Measurements from ENCODE around the gene GALR3.

GALR3 gene

DNA sequence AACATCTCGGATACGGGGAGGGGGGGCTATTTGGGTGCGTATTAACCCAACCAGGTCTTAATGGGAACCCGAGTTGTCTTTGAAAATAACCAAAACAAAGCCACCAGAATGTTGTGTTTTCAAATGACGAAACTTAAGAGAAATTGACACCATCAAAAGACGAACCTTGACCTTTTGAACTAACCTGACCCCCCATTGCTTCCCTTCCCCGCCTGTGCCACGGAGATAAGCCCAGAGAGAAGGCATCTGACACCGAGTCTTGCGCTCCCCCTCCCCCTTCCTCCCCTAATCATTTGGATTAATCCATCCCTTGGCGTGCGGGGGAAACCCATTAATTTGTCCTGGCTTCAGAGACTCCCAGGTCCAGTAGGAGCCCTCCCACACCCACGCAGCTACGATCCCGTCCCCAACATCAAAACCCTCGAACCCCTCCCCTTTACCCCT lies 20.0 kb upstream of the GALR3 start:
- no peak for DNase-seq (ENCODE audit: low read depth, low spot score)

DNA sequence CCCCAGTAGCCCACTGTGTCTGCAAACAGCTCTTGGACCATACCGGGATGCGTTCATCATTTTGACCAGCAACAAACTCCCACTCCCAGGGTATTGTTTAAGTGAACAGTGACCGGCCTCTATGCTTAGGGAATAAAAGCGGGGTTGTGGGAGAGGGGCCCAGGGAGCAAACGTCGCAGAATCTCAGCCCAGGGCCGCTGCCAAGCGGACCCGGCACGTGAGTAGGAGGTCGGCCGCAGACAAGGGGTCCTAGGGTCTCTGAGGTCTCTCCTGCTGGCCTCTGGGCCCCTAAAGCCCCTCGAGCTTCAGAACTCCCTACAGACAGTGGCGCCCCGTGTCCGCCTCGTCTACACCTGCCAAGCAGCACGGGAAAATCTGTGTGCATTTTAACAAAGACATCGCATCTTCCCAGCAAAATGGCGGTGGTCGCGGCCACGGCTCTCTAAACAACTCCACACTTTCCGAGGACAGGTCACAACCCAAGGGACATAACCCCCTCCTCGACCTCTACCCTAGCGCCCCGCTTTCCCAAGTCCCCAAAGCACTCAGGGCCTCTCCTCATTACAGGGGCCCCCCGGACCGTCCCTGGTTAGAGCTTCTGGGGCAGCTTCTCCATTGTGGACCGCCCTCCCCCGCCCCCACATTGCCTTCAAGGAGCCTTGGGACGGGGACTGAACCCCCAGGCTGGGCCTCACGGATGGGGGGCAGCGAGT lies 19.4 kb upstream of the GALR3 start:
- no peak for DNase-seq (ENCODE audit: low read depth, low spot score)

DNA sequence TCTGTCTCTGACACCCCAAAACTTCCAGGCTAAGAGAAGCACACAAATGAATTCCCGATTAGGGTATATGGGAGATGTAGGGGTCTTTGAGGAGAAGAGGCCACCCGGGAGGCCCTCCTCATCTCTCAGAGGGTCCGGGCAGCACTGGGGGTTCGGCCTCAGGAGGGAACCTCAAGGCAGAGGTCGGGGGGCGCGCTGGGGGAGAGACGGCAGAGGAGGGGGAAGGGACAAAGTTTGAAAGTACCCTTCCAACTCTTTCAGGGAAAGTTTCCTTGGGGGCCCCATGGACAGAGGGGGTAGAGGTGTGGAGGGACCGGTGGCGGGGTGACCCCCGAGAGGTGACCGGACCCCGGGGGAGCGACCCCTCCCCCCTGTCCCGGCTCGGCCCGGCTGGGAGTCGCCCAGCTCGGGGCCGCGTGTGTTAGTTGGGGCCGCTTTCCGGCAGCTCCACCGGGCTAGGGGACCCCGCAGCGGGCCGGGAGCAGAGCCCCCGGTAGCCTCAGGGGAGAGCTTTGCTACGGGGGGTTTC lies 18.8 kb upstream of the GALR3 start:
- no peak for DNase-seq (ENCODE audit: low read depth, low spot score)

DNA sequence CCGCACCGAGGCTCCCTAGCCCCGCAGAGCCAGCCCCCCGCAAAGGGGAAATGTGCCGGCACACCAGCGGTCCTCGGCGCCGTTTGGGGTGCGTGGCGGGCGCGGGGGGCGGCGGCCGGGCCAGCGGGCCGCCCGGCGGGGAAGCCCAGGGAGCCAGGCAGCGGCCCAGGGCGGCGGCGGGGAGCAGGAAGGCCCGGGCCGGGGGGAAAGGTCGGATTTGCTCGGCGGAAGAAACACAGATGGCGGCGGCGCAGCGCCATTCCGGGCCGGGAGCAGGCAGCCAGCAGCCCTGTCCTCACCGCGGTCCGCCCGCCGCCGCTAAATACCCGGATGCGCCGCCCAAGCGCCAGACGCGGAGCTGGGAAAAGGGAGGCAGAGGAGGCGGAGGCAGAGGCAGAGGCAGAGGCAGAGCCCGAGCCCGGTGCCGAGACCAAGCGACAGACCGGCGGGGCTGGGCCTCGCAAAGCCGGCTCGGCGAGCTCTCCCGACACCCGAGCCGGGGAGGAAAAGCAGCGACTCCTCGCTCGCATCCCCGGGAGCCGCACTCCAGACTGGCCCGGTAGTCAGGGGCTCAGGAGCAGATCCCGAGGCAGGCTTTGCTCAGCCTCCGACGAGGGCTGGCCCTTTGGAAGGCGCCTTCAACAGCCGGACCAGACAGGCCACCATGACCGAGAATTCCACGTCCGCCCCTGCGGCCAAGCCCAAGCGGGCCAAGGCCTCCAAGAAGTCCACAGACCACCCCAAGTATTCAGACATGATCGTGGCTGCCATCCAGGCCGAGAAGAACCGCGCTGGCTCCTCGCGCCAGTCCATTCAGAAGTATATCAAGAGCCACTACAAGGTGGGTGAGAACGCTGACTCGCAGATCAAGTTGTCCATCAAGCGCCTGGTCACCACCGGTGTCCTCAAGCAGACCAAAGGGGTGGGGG lies 18.0 kb upstream of the GALR3 start:
- DNase-seq (ENCODE audit: low read depth, low spot score), result no peak

DNA sequence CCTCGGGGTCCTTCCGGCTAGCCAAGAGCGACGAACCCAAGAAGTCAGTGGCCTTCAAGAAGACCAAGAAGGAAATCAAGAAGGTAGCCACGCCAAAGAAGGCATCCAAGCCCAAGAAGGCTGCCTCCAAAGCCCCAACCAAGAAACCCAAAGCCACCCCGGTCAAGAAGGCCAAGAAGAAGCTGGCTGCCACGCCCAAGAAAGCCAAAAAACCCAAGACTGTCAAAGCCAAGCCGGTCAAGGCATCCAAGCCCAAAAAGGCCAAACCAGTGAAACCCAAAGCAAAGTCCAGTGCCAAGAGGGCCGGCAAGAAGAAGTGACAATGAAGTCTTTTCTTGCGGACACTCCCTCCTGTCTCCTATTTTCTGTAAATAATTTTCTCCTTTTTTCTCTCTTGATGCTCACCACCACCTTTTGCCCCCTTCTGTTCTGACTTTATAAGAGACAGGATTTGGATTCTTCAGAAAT lies 17.3 kb upstream of the GALR3 start:
- DNase-seq (ENCODE audit: low read depth, low spot score), result no peak

DNA sequence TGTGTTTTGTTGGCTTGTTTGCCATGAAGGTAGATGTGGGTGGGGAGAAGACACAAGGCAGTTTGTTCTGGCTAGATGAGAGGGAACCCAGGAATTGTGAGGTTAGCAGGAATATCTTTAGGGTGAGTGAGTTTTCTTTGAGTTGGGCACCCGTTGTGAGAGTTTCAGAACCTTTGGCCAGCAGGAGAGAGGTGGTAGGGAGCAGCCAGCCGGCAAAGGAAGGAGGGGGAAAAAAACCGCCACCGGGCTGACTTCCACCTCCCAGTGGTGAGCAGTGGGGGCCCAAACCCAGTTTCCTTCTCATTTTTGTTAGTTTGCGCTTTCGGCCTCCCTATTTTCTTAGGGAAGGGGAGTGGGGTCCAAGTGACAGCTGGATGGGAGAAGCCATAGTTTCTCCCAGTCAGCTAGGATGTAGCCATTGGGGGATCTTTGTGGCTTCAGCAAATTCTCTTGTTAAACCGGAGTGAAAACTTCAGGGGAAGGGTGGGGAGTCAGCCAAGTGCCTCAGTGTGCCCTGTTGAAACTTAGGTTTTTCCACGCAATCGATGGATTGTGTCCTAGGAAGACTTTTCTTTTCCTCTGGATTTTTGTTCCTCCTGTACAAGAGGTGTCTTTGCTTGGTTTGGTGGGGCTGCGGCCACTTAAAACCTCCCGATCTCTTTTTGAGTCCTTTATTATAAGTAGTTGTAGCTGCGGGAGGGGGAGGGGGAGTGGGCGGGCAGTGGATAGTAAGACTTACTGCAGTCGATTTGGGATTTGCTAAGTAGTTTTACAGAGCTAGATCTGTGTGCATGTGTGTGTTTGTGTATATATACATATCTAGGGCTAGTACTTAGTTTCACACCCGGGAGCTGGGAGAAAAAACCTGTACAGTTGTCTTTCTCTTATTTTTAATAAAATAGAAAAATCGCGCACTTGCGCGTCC lies 16.5 kb upstream of the GALR3 start:
- no peak for DNase-seq (ENCODE audit: low read depth, low spot score)

DNA sequence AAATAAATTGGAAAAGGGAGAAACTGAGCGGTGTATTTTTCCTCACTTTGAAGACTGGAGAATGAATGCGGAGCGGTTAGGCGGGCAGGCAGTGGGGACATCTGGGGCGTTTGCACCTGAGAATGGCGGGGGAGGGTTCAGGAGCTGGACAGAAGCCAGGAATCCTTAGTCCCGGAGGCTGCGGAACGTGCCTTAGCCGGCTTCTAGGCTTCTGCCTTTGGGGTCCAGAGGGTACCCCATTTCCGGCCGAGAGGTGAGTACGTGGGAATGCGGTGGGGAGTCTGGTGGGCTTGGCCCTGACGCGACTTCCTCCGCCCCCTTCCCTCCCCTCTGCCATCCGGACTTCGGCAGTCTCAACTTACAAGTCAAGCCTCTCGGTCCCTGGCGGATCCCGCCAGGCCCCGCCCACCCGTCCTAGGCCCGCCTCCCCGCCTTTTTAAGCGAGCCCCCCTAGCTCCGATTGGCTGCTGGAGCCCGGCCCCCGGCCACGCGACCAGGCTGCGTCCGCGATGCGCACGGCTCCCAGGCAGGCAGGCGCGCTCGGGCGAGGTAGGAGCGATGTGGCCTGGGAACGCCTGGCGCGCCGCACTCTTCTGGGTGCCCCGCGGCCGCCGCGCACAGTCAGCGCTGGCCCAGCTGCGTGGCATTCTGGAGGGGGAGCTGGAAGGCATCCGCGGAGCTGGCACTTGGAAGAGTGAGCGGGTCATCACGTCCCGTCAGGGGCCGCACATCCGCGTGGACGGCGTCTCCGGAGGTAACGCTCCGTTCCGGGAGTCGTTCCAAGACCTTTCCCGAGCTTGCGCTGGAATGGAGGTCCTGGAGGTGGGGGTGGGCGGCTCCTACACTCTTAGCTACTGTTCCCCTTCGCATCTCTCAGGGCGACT lies 15.5 kb upstream of the GALR3 start, which contains the start of gene GCAT:
Gene GCAT (plus strand): TSS at position 525 of the 884 bp plus-strand sequence. CDS start 34 bp downstream, at position 559.
- peak; percentile 82 for DNase-seq (ENCODE audit: low read depth, low spot score)

DNA sequence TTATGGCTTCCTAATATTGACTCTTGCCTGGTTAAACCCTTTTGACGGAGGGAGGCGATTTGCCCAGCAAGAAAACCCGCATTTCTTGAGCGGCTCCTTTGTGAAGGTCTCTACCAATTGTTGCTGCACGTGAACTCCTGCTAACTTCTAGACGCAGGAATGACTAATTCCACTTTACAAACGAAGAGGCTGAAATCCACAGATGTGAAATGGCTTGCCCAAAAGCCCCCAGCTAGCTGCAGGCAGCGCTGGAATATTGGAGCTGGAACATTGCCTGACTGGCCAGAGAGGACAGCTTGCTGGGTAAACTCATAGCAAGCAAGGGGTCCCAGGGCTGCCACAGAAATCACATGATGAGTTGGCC lies 14.9 kb upstream of the GALR3 start:
- no peak for DNase-seq (ENCODE audit: low read depth, low spot score)

DNA sequence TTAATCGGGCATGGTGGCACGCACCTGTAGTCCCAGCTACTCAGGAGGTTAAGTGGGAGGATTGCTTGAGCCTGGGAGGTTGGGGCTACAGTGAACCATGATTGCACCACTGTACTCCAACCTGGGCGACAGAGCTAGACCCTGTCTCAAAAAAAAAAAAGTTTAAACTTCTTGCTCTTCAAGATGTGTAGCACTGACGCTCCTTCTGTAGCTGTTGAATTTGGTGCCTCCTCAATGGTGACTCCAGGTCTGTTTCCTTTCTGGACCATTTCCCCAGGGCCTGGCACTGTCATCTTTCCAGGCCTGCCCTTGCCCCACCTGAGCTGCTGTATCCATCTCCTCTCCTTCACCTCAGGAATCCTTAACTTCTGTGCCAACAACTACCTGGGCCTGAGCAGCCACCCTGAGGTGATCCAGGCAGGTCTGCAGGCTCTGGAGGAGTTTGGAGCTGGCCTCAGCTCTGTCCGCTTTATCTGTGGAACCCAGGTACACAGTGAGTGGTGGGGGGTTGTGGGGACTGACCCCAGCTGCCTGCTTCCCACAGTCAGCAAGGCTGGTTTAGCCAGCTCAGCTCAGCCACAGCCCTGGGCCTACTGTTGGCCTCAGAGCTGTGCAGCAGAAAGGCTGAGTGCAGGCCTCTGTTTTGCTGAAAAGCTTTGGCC lies 13.4 kb upstream of the GALR3 start:
- DNase-seq (ENCODE audit: low read depth, low spot score), result no peak

DNA sequence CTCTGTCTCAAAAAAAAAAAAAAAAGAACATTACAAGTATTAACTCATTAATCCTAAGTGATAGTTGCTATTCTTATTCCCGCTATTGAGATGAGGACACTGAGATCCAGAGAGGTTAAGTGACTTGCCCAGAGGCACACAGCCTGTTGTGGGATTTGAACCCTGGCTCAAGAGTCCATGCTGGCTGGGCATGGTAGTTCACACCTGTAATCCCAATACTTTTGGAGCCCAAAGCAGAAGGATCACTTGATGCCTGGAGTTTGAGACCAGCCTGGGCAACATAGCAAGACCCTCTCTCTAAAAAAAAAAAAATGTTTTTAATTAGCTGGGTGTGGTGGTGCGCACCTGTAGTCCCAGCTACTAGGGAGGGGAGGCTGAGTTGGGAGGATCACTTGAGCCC lies 11.3 kb upstream of the GALR3 start:
- DNase-seq (ENCODE audit: low read depth, low spot score), result no peak

DNA sequence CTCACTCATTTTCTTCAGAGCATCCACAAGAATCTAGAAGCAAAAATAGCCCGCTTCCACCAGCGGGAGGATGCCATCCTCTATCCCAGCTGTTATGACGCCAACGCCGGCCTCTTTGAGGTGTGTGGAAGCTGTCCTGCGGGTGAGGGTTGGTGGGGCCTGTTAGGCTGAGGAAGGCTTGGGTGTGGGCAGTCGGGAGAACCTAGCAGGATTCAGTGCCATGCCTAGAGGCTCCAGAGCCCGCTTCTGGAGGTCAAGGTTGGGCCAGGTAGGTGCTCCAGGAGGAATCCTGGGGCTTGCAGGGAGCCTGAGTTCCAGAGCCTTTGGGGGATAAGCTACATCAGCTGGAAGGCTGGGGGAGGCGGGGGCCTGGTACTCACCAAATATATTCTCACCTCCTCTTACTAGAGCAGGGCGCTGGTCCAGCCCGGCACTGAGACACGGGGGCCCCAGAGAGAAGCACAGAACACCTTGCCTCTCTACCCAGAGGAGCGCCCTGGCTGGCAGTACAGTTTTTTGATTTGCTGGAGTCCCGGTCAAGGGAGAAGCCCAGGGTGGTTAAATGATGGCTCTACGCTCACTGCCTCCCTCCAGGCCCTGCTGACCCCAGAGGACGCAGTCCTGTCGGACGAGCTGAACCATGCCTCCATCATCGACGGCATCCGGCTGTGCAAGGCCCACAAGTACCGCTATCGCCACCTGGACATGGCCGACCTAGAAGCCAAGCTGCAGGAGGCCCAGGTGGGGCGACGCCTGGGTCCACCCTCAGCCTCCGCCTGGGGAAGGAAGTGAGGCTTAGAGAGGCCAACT lies 10.1 kb upstream of the GALR3 start:
- DNase-seq (ENCODE audit: low read depth, low spot score), result no peak

DNA sequence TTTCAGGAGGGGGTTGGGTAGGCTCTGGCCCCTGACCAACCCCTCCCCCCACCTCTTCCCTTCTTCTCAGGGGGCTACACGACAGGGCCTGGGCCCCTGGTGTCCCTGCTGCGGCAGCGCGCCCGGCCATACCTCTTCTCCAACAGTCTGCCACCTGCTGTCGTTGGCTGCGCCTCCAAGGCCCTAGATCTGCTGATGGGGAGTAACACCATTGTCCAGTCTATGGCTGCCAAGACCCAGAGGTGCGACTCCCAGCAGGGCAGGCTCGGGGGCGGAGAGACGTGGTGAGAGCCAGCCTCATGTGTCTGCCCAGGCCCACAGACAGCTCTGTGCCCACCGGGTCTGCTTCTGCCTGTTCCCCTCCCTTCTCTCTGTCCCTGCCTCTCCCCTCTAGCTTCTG lies 7.6 kb upstream of the GALR3 start:
- DNase-seq (ENCODE audit: low read depth, low spot score), result no peak

DNA sequence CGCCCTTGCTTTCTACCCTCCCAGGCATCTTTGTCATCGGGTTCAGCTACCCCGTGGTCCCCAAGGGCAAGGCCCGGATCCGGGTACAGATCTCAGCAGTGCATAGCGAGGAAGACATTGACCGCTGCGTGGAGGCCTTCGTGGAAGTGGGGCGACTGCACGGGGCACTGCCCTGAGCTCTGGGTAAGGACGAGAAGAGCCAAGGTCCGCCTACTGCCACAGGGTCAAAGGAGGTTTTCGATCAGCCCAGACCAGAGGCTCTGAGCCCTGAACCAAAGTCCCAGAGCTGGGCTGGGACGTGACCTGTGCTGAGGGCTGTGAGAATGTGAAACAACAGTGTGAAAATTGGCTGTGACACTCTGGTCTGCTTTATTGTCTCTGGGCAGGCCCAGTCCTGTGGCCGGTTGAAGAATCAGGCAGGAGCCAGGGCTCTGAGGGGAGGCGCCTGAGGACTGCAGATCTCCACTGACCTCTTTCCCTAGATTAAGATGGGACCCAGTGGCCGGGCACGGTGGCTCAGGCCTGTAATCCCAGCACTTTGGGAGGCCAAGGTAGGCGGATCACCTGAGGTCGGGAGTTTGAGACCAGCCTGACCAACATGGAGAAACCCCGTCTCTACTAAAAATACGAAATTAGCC lies 6.5 kb upstream of the GALR3 start:
- no peak for DNase-seq (ENCODE audit: low read depth, low spot score)

DNA sequence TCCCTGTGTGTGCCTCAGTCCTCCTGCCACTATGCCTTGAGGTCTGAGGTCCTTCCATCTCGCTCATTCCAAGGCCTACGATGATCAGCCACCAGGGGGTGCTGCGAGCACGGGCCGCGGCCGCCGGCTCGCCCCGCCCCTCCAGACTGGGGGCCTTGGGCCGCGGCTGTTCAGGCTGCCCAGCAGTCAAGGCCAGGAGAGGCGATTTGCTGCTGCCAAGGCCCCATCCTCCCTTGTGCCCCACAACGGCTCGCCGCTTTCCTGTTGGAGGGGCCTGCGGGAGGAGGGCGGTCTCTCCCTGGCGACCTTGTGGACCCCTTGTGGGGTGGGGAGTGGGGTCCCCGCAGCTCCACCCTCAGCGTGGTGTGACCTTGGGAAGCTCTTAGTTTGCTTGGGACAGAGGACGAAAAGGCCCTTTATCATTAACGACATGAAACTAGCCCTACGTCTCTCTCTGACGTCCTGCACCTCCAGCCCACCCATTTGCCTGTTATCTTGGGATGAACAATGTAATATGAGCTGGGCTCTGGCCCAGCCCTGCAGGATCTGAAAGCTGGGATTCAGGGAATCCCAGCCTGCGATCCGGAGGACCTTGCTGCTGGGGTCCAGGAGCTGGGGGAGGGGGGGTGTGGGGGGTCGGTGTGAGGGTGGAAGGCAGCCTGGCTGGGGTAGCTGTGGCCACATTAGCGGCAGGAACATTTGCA lies 5.3 kb upstream of the GALR3 start:
- DNase-seq (ENCODE audit: low read depth, low spot score), result peak; percentile 67

DNA sequence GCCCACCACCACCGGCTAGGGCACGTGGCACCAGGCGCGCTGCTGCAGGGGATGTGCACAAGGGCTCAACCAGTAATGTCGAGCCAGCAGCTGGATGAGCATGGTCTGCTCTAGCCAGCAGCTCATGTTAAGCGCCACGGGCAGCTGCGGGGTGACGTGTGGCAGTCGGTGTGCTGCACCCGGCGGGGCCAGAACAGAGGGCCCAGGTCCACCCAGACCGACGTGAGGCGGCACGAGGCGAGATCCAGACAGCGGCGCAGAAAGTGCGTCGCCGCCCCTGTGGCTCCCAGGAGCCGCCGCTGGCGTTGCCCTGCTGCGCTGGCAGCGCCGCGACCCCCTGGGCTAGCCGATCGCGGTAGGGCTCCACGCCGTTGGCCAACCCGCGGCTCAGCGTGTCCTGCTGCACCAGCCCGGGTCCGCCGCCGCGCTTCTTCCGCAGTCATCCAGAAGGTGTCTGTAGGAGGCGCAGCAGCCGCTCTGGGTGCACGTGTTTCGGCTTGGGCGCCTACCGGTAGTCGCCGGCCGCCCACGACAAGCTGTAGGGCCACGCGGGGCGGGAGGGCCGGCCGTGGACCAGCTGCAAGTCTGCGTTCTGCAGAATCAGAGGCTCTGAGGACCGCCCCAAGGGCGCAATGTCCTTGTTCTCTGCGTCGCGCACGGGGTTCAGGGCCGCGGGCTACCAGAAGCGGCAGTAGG lies 4.6 kb upstream of the GALR3 start:
- no peak for DNase-seq (ENCODE audit: low read depth, low spot score)

DNA sequence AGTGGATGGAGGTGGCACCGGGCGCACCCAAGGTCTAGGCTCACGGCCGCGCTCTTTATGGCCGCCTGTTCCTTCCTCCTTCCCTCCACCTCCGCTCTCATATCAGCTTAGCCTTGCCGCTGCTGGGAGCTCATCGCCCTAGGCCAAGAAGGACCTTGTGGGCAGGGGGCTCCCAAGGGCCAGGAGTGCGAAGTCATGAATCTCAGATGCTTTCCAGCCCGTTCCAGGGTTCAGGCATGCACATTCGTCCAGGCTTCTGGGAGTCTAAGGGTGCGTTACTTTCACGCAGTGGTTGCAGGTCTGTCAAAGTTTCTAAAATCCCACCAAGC lies 4.1 kb upstream of the GALR3 start:
- no peak for DNase-seq (ENCODE audit: low read depth, low spot score)

DNA sequence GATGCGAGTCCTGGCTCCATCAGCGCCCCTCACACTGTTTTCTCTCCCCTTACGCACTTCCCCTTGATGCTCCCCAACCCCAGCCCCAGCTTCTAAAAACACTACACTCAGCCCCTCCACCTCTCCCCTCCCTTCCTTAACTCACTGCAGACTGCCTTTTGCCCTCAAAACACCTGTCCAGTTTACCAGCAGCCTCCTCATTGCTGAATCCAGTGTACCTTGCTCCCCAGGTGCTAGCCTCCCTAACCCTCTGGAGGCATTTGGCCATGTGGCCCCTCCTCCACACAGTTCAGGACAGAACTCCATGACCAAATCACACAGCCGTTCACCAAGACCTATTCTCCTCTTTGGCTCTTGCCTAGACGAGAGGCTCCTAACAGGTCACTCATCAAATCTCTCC lies 2.8 kb upstream of the GALR3 start:
- DNase-seq (ENCODE audit: low read depth, low spot score), result no peak
